HL-60 (cell line): Measurements from ENCODE around the gene IL22RA2.

Experiments
- DNase-seq, 2 experiments: peaks; one replicate each; pipeline ENCODE4 v3.0.0-alpha.2; 2010 to 2020; ENCODE audit warnings: low read depth in 1 of 2, low spot score in 1 of 2
- H3K27ac ChIP-seq: fragments of 250-450 bp; sonication (Bioruptor Pico); replicated peaks from 2 replicates; pipeline ENCODE4 v1.5.1; 2020; ENCODE audit warnings: mild to moderate bottlenecking, moderate library complexity
- H3K27me3 ChIP-seq: fragments of 250-450 bp; sonication (Bioruptor Pico); 2 replicates; pipeline ENCODE4 v1.5.1; 2021; ENCODE audit warnings: mild to moderate bottlenecking, moderate library complexity; ENCODE audit not compliant: insufficient read depth, poor library complexity, severe bottlenecking
- H3K4me3 ChIP-seq: replicated peaks from 2 replicates; pipeline ENCODE4 v1.5.1; 2011; ENCODE audit warnings: mild to moderate bottlenecking, control low read depth, low read length; ENCODE audit not compliant: insufficient read depth
- GABPA ChIP-seq: IDR thresholded peaks from 2 replicates; pipeline ENCODE4 v1.6.1; 2012; ENCODE audit warnings: low read depth
- POLR2AphosphoS5 ChIP-seq: IDR thresholded peaks from 2 replicates; pipeline ENCODE4 v1.6.1; 2012; ENCODE audit warnings: low read depth
- SPI1 ChIP-seq: IDR thresholded peaks from 2 replicates; pipeline ENCODE4 v1.6.1; 2012; ENCODE audit warnings: low read depth, mild to moderate bottlenecking, borderline replicate concordance
- TF ChIP-seq, protein P1 (sequence below): IDR thresholded peaks from 2 replicates; pipeline ENCODE4 v1.6.1; 2012; ENCODE audit warnings: low read depth; ENCODE audit not compliant: insufficient replicate concordance
- TF ChIP-seq, protein P2 (sequence below): IDR thresholded peaks from one replicate; pipeline ENCODE4 v1.5.1; 2011; ENCODE audit warnings: low read length, control low read depth, inconsistent platforms; ENCODE audit not compliant: insufficient read depth

IL22RA2 gene

DNA sequence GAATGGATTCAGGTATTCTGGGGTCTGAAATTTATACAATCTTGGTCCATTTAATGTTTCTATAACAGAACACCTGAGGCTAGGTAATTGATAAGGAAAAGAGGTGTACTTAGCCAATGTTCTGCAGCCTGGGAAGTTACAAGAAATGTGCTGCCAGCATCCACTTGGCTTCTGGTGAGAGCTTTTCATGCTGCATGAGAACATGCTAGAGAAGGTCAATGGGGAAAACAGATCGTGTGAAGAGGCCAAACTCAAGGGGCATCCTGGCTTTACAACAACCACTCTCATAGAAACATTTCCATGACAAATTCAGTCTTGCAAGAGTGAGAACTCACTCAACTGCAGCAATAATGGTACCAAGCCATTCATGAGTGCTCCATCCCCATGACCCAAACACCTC lies 16.8 kb downstream of the IL22RA2 start:
- H3K27ac ChIP-seq: peak overlapping the region; percentile 77
- H3K4me3 ChIP-seq: no peak overlapping the region
- no peak for DNase-seq
- TF ChIP-seq, protein P1, sequence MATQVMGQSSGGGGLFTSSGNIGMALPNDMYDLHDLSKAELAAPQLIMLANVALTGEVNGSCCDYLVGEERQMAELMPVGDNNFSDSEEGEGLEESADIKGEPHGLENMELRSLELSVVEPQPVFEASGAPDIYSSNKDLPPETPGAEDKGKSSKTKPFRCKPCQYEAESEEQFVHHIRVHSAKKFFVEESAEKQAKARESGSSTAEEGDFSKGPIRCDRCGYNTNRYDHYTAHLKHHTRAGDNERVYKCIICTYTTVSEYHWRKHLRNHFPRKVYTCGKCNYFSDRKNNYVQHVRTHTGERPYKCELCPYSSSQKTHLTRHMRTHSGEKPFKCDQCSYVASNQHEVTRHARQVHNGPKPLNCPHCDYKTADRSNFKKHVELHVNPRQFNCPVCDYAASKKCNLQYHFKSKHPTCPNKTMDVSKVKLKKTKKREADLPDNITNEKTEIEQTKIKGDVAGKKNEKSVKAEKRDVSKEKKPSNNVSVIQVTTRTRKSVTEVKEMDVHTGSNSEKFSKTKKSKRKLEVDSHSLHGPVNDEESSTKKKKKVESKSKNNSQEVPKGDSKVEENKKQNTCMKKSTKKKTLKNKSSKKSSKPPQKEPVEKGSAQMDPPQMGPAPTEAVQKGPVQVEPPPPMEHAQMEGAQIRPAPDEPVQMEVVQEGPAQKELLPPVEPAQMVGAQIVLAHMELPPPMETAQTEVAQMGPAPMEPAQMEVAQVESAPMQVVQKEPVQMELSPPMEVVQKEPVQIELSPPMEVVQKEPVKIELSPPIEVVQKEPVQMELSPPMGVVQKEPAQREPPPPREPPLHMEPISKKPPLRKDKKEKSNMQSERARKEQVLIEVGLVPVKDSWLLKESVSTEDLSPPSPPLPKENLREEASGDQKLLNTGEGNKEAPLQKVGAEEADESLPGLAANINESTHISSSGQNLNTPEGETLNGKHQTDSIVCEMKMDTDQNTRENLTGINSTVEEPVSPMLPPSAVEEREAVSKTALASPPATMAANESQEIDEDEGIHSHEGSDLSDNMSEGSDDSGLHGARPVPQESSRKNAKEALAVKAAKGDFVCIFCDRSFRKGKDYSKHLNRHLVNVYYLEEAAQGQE: no peak
- TF ChIP-seq, protein P2, sequence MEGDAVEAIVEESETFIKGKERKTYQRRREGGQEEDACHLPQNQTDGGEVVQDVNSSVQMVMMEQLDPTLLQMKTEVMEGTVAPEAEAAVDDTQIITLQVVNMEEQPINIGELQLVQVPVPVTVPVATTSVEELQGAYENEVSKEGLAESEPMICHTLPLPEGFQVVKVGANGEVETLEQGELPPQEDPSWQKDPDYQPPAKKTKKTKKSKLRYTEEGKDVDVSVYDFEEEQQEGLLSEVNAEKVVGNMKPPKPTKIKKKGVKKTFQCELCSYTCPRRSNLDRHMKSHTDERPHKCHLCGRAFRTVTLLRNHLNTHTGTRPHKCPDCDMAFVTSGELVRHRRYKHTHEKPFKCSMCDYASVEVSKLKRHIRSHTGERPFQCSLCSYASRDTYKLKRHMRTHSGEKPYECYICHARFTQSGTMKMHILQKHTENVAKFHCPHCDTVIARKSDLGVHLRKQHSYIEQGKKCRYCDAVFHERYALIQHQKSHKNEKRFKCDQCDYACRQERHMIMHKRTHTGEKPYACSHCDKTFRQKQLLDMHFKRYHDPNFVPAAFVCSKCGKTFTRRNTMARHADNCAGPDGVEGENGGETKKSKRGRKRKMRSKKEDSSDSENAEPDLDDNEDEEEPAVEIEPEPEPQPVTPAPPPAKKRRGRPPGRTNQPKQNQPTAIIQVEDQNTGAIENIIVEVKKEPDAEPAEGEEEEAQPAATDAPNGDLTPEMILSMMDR: no peak
- TF ChIP-seq GABPA (no peak), SPI1 (no peak), POLR2AphosphoS5 (no peak)
- no peaks in the 10 kb centered on the region for H3K27me3 ChIP-seq

DNA sequence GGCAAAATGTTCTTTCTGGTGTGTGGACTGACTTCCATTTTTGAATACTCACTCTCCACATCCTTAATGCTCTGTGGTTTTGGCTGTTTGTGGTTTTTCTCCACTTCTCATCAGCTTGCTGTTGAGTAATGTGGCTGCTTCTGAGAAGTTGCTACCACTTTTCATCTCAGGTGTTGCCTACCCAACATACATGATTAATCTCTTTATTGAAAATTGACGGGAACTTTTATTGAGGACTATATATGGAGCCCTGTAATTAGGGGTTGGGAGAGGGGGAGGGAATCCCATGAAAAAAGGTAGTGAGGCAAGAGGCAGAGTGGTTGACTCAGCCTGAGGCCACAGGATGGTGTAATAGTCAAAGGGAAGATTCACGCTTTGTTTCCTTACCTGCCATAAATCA lies 17.6 kb downstream of the IL22RA2 start:
- H3K27me3 ChIP-seq: no peaks in the 10 kb centered on the region
- TF ChIP-seq SPI1 (peak; percentile 75), POLR2AphosphoS5 (peak; percentile 51; the same call in 1 of the 2 replicates), GABPA (no peak)
- TF ChIP-seq, protein P1: no peak
- TF ChIP-seq, protein P2: no peak
- H3K4me3 ChIP-seq: no peak overlapping the region
- H3K27ac ChIP-seq: peak overlapping the region; percentile 77
- peak; percentile 77 to 87 for DNase-seq

DNA sequence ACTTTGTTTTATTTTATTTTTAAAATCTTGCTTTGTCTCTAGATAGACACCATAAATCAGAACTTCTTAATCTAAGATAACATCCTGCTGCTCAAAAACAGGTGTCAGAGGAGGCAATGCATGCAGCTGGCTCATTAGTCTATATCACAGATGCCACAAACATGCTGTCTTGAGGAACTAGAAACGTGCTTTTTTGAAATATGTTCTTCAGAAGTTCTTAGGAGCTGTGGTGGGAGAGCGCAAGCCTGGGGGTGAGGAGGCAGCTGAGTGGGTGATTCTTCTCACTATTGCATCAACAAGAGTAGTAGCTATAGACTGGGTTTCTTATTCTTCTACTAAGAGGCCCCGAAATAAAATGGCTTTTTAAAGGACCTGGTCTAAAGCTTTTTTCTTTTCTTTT lies 23.4 kb downstream of the IL22RA2 start:
- no peak overlapping the region for H3K4me3 ChIP-seq
- H3K27me3 ChIP-seq: no peaks in the 10 kb centered on the region
- DNase-seq: peak; percentile 34 to 60
- TF ChIP-seq GABPA: no peak
- TF ChIP-seq POLR2AphosphoS5: no peak
- no peak for TF ChIP-seq SPI1
- TF ChIP-seq, protein P1: no peak
- TF ChIP-seq, protein P2: no peak
- H3K27ac ChIP-seq: no peak overlapping the region
